ENCODE results near the gene GFRA1. TPM values are rescaled to one million over a fixed set of nuclear protein-coding genes. Genes with fewer than 3 reads are reported as not detected.

Gene GFRA1
- total RNA-seq, 4 donors from 2014 or later: 19.8 to 61.8 (median 25.2) TPM

- no peak for DNase-seq (ENCODE audit: low spot score in 2 of 2)
- TF ChIP-seq CTCF (IDR thresholded peaks at IDR 0.05) (no peak), POLR2A (IDR thresholded peaks at IDR 0.05) (no peak)
- Histone ChIP-seq H3K36me3 (no peaks in the 10 kb centered on the region), H3K4me3 (no peak overlapping the region), H3K27me3 (no peaks in the 10 kb centered on the region), H3K9me3 (no peaks in the 10 kb centered on the region), H3K4me1 (peaks cover 6% of the 10 kb centered on the region), H3K27ac (no peak overlapping the region)
- 100% methylated on average over 2 of the region's 2 CpGs for WGBS
Measured at GRCh38 chr10:116182426-116182825, 90.6 kb downstream of the GFRA1 start.

- TF ChIP-seq POLR2AphosphoS5 (IDR thresholded peaks at IDR 0.05): no peak
- no peak for DNase-seq (ENCODE audit: low spot score in 2 of 2)
- Histone ChIP-seq H3K4me3 (no peak overlapping the region), H3K9me3 (no peaks in the 10 kb centered on the region), H3K36me3 (no peaks in the 10 kb centered on the region), H3K4me1 (peaks cover 10% of the 10 kb centered on the region), H3K27me3 (no peaks in the 10 kb centered on the region), H3K27ac (no peak overlapping the region)
- 37% methylated on average over 9 of the region's 9 CpGs for WGBS
Measured at GRCh38 chr10:116178086-116178605, 94.9 kb downstream of the GFRA1 start.

- Histone ChIP-seq H3K4me3 (no peak overlapping the region), H3K4me1 (peaks cover 10% of the 10 kb centered on the region), H3K9me3 (no peaks in the 10 kb centered on the region), H3K36me3 (no peaks in the 10 kb centered on the region), H3K27me3 (no peaks in the 10 kb centered on the region), H3K27ac (no peak overlapping the region)
- TF ChIP-seq POLR2A (IDR thresholded peaks at IDR 0.05): no peak
- no peak for TF ChIP-seq CTCF (IDR thresholded peaks at IDR 0.05)
- no peak for TF ChIP-seq POLR2AphosphoS5 (IDR thresholded peaks at IDR 0.05)
- no peak for TF ChIP-seq EP300 (IDR thresholded peaks at IDR 0.05)
- WGBS: 95% methylated on average over 8 of the region's 8 CpGs
- DNase-seq (ENCODE audit: low spot score in 2 of 2): no peak
Measured at GRCh38 chr10:116175231-116175630, 97.8 kb downstream of the GFRA1 start.

GRCh38 chr10:116171505-116171904 is 101.5 kb downstream of the GFRA1 start:
- H3K4me3 ChIP-seq: no peak overlapping the region
- no peaks in the 10 kb centered on the region for H3K27me3 ChIP-seq
- H3K27ac ChIP-seq: no peak overlapping the region
- no peaks in the 10 kb centered on the region for H3K9me3 ChIP-seq
- no peak for DNase-seq (ENCODE audit: low spot score in 2 of 2)
- WGBS: 87% methylated on average over 4 of the region's 4 CpGs
- no peaks in the 10 kb centered on the region for H3K36me3 ChIP-seq
- TF ChIP-seq POLR2A (IDR thresholded peaks at IDR 0.05): no peak
- no peak for TF ChIP-seq POLR2AphosphoS5 (IDR thresholded peaks at IDR 0.05)
- no peak for TF ChIP-seq EP300 (IDR thresholded peaks at IDR 0.05)
- TF ChIP-seq CTCF (IDR thresholded peaks at IDR 0.05): no peak
- no peaks in the 10 kb centered on the region for H3K4me1 ChIP-seq

GRCh38 chr10:116170815-116171250 is 102.2 kb downstream of the GFRA1 start:
- Histone ChIP-seq H3K27me3 (no peaks in the 10 kb centered on the region), H3K4me3 (no peak overlapping the region), H3K27ac (no peak overlapping the region), H3K36me3 (no peaks in the 10 kb centered on the region), H3K9me3 (no peaks in the 10 kb centered on the region), H3K4me1 (no peaks in the 10 kb centered on the region)
- no peak for TF ChIP-seq POLR2A (IDR thresholded peaks at IDR 0.05)
- no peak for TF ChIP-seq EP300 (IDR thresholded peaks at IDR 0.05)
- TF ChIP-seq POLR2AphosphoS5 (IDR thresholded peaks at IDR 0.05): no peak
- TF ChIP-seq CTCF (IDR thresholded peaks at IDR 0.05): no peak
- no peak for DNase-seq (ENCODE audit: low spot score in 2 of 2)
- WGBS: 42% methylated on average over 2 of the region's 2 CpGs
